ENCODE results near the gene THOC5. TPM values are rescaled to one million over a fixed set of nuclear protein-coding genes. Genes with fewer than 3 reads are reported as not detected.

The THOC5 gene
- total and polyA plus RNA-seq, 3 experiments from 2014 or later: 28.5 to 64.1 (median 62.6) TPM

DNA sequence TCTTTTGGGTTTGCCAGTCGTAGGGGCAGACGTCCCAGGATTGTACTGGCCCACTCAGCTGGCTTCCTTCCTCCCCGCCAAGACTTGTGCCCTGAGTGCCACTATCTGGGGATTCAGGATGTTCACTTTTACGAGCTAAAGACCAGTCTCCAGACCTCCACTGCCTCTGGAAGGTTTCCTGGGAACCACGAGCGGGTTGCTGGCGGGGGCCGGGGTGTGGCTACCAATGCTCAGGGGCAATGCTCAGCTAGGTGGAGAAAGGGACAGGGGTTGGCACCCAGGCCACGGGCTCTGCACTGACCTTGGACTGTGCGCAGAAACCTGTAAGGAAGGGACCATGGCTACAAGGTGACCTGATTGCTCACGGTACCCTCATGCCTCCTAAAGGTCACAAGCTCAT, 71.3 kb downstream of the THOC5 start:
- Histone ChIP-seq H3K9me3 (ENCODE audit: low read length) (no peaks in the 10 kb centered on the region), H3K27me3 (ENCODE audit: insufficient read depth, low read length, poor library complexity, severe bottlenecking) (peaks cover 7% of the 10 kb centered on the region), H3K27ac (ENCODE audit: low read depth, low read length) (no peak overlapping the region), H3K4me1 (ENCODE audit: insufficient read depth, low read length) (no peaks in the 10 kb centered on the region), H3K4me3 (ENCODE audit: low read length) (no peak overlapping the region), H3K36me3 (ENCODE audit: insufficient read depth, low read length) (no peaks in the 10 kb centered on the region)
- DNase-seq: no peak
- H3K36me3 Mint-ChIP-seq: peaks cover 0 to 4% (median 1%) of the 10 kb centered on the region in 3 donors
- H3K27me3 Mint-ChIP-seq: peaks cover 28 to 42% of the 10 kb centered on the region in 2 donors
- no peaks in the 10 kb centered on the region for H3K9me3 Mint-ChIP-seq
- ChIA-PET POLR2A (no interaction called here), CTCF (no interaction called here)
- peak overlapping the region in 2 of 7 donors; percentile 35 to 78 for H3K4me3 Mint-ChIP-seq
- peak overlapping the region in 1 of 8 donors; percentile 78 for H3K27ac Mint-ChIP-seq
- peaks cover 13 to 24% (median 17%) of the 10 kb centered on the region in 3 donors for H3K4me1 Mint-ChIP-seq

DNA sequence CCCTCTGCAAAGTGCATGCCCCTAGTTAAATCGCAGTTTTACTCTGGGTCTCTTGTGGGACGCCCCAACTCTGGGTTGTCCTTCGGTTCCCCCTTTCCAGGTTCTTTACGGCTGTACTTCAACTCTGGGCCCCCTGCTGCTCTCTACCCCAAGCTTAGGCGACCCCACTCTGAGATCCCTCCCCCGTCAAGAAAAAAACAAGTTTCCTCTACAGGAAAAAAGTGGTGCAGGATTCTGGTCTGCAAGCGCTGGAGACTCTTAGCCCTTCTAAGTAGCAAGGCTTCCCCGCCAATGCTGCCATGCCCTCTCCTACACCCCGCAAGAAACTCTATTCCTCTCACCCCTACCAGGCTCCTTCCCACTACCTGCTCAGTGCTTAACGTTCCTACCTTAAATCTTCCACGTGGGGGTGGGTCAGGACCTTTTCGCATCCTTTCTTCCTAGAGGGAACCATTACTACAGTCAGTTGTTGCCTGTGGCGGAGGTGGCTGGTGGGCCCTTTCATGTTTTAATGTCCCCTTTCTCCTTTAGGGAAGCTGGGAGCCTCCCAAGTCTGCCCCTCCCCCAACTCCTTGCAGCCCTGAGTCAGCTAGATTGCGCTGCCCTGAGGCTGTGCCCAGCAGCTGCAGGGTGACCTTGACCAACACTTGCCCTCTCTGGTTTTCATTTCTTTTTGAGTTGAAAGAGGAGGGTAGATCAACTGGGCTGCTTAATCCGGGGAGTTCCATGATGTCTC, 72.1 kb downstream of the THOC5 start:
- ChIA-PET CTCF (interaction anchor here (0.7 kb wide), 1 partner anchor 188 kb away, joined by 3 read pairs; no protein-coding TSS in a partner anchor), POLR2A (interaction anchor here (1.2 kb wide), 1 partner anchor 72 kb away, joined by 3 read pairs; the partner anchor contains the start of gene THOC5)
- no peak for DNase-seq
- Mint-ChIP-seq H3K36me3 (peaks cover 0 to 4% (median 1%) of the 10 kb centered on the region in 3 donors), H3K4me3 (peak overlapping the region in 6 of 7 donors; percentile 55 to 76 (median 68)), H3K27ac (no peak overlapping the region), H3K9me3 (no peaks in the 10 kb centered on the region), H3K27me3 (peaks cover 30 to 45% of the 10 kb centered on the region in 2 donors), H3K4me1 (peaks cover 13 to 24% (median 20%) of the 10 kb centered on the region in 3 donors)
- Histone ChIP-seq H3K4me3 (ENCODE audit: low read length) (no peak overlapping the region), H3K27ac (ENCODE audit: low read depth, low read length) (no peak overlapping the region), H3K9me3 (ENCODE audit: low read length) (no peaks in the 10 kb centered on the region), H3K4me1 (ENCODE audit: insufficient read depth, low read length) (no peaks in the 10 kb centered on the region), H3K36me3 (ENCODE audit: insufficient read depth, low read length) (no peaks in the 10 kb centered on the region), H3K27me3 (ENCODE audit: insufficient read depth, low read length, poor library complexity, severe bottlenecking) (peaks cover 7% of the 10 kb centered on the region)

DNA sequence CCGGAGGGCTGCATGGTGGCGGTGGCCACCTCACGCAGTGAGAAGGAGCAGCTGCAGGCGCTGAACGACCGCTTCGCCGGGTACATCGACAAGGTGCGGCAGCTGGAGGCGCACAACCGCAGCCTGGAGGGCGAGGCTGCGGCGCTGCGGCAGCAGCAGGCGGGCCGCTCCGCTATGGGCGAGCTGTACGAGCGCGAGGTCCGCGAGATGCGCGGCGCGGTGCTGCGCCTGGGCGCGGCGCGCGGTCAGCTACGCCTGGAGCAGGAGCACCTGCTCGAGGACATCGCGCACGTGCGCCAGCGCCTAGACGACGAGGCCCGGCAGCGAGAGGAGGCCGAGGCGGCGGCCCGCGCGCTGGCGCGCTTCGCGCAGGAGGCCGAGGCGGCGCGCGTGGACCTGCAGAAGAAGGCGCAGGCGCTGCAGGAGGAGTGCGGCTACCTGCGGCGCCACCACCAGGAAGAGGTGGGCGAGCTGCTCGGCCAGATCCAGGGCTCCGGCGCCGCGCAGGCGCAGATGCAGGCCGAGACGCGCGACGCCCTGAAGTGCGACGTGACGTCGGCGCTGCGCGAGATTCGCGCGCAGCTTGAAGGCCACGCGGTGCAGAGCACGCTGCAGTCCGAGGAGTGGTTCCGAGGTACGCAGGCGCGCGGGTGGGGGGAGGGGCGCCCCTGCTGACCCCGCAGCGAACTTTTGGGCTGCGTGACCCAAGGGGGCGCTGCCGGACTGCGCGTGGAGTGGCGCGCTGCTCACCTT, 72.9 kb downstream of the THOC5 start:
- Histone ChIP-seq H3K4me1 (ENCODE audit: insufficient read depth, low read length) (no peaks in the 10 kb centered on the region), H3K9me3 (ENCODE audit: low read length) (no peaks in the 10 kb centered on the region), H3K27ac (ENCODE audit: low read depth, low read length) (no peak overlapping the region), H3K27me3 (ENCODE audit: insufficient read depth, low read length, poor library complexity, severe bottlenecking) (peaks cover 7% of the 10 kb centered on the region), H3K36me3 (ENCODE audit: insufficient read depth, low read length) (no peaks in the 10 kb centered on the region), H3K4me3 (ENCODE audit: low read length) (no peak overlapping the region)
- Mint-ChIP-seq H3K27ac (no peak overlapping the region), H3K36me3 (peaks cover 0 to 2% (median 0%) of the 10 kb centered on the region in 3 donors), H3K9me3 (no peaks in the 10 kb centered on the region), H3K4me3 (peak overlapping the region in 4 of 7 donors; percentile 49 to 70 (median 60)), H3K4me1 (peaks cover 13 to 24% (median 20%) of the 10 kb centered on the region in 3 donors), H3K27me3 (peaks cover 33 to 51% of the 10 kb centered on the region in 2 donors)
- CTCF ChIA-PET: interaction anchor here (0.7 kb wide), 1 partner anchor 189 kb away, joined by 3 read pairs; no protein-coding TSS in a partner anchor
- POLR2A ChIA-PET: interaction anchor here (1.2 kb wide), 1 partner anchor 73 kb away, joined by 3 read pairs; the partner anchor contains the start of gene THOC5
- DNase-seq: peak; percentile 12 to 54 (median 31)

DNA sequence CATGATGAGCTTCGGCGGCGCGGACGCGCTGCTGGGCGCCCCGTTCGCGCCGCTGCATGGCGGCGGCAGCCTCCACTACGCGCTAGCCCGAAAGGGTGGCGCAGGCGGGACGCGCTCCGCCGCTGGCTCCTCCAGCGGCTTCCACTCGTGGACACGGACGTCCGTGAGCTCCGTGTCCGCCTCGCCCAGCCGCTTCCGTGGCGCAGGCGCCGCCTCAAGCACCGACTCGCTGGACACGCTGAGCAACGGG, 73.4 kb downstream of the THOC5 start:
- ChIA-PET CTCF (no interaction called here), POLR2A (interaction anchor here (1.2 kb wide), 1 partner anchor 73 kb away, joined by 3 read pairs; the partner anchor contains the start of gene THOC5)
- Histone ChIP-seq H3K27ac (ENCODE audit: low read depth, low read length) (no peak overlapping the region), H3K36me3 (ENCODE audit: insufficient read depth, low read length) (no peaks in the 10 kb centered on the region), H3K27me3 (ENCODE audit: insufficient read depth, low read length, poor library complexity, severe bottlenecking) (peaks cover 7% of the 10 kb centered on the region), H3K4me3 (ENCODE audit: low read length) (no peak overlapping the region), H3K4me1 (ENCODE audit: insufficient read depth, low read length) (no peaks in the 10 kb centered on the region), H3K9me3 (ENCODE audit: low read length) (no peaks in the 10 kb centered on the region)
- no peak for DNase-seq
- Mint-ChIP-seq H3K4me1 (peaks cover 13 to 24% (median 20%) of the 10 kb centered on the region in 3 donors), H3K27me3 (peaks cover 37 to 54% of the 10 kb centered on the region in 2 donors), H3K9me3 (no peaks in the 10 kb centered on the region), H3K4me3 (no peak overlapping the region), H3K27ac (no peak overlapping the region), H3K36me3 (peaks cover 0 to 2% (median 0%) of the 10 kb centered on the region in 3 donors)

DNA sequence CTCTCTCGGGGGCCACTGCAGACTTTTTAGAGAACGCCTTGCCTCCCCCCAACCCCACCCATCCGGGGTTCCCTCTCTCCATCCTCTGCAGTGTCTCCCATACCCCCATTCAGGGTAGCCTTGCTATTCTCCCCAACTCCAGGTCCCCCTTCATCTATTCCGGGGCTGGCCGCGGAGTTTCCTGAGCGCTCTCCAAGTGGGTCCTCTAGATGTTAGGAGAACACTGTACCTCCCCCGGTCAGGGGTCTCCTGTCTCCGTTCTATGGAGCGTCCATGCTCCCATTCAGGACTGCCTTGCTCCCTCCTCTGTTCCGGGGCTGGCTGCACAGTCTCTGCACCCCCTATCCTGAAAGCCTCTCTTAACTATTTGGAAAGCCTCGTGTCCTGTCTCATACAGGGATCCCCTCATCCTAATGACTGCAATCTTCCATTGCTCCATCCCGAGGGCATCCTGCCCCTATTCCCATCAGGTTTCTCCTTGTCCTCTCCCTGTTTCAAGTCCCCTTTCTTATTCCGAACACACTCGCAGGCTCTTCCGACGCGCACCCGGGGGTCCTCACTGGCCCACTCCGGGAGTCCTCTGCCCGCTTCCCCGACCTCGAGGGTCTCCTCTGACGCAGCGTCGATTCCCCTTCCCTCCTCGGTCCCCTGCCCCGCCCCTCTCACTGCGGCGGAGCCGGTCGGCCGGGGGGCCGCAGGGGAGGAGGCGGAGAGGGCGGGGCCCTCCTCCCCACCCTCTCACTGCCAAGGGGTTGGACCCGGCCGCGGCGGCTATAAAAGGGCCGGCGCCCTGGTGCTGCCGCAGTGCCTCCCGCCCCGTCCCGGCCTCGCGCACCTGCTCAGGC, 73.9 kb downstream of the THOC5 start, which contains the start of gene NEFH:
TSS of gene NEFH (plus strand) at position 802 of the 845 bp plus-strand sequence. CDS start 45 bp downstream, outside the sequence.
- CTCF ChIA-PET: interaction anchor here (0.7 kb wide), 1 partner anchor 42 kb away, joined by 4 read pairs; the partner anchor contains the start of gene RFPL1
- H3K27ac ChIP-seq (ENCODE audit: low read depth, low read length): no peak within 1 kb of the TSS
- POLR2A ChIA-PET: no interaction called here
- peaks cover 37 to 57% of the 10 kb centered on the region in 2 donors for H3K27me3 Mint-ChIP-seq
- no peaks in the 10 kb centered on the region for H3K9me3 Mint-ChIP-seq
- no peaks in the 10 kb centered on the region for H3K9me3 ChIP-seq (ENCODE audit: low read length)
- H3K36me3 ChIP-seq (ENCODE audit: insufficient read depth, low read length): no peaks in the 10 kb centered on the region
- H3K4me3 ChIP-seq (ENCODE audit: low read length): no peak within 1 kb of the TSS
- peaks cover 0 to 2% (median 0%) of the 10 kb centered on the region in 3 donors for H3K36me3 Mint-ChIP-seq
- H3K27ac Mint-ChIP-seq: peak within 1 kb of the TSS in 3 of 8 donors; percentile 29 to 48 (median 36)
- H3K4me1 ChIP-seq (ENCODE audit: insufficient read depth, low read length): no peaks in the 10 kb centered on the region
- H3K4me3 Mint-ChIP-seq: peak within 1 kb of the TSS; percentile 54 to 82 (median 66)
- DNase-seq: no peak
- peaks cover 13 to 24% (median 20%) of the 10 kb centered on the region in 3 donors for H3K4me1 Mint-ChIP-seq
- peaks cover 7% of the 10 kb centered on the region for H3K27me3 ChIP-seq (ENCODE audit: insufficient read depth, low read length, poor library complexity, severe bottlenecking)

DNA sequence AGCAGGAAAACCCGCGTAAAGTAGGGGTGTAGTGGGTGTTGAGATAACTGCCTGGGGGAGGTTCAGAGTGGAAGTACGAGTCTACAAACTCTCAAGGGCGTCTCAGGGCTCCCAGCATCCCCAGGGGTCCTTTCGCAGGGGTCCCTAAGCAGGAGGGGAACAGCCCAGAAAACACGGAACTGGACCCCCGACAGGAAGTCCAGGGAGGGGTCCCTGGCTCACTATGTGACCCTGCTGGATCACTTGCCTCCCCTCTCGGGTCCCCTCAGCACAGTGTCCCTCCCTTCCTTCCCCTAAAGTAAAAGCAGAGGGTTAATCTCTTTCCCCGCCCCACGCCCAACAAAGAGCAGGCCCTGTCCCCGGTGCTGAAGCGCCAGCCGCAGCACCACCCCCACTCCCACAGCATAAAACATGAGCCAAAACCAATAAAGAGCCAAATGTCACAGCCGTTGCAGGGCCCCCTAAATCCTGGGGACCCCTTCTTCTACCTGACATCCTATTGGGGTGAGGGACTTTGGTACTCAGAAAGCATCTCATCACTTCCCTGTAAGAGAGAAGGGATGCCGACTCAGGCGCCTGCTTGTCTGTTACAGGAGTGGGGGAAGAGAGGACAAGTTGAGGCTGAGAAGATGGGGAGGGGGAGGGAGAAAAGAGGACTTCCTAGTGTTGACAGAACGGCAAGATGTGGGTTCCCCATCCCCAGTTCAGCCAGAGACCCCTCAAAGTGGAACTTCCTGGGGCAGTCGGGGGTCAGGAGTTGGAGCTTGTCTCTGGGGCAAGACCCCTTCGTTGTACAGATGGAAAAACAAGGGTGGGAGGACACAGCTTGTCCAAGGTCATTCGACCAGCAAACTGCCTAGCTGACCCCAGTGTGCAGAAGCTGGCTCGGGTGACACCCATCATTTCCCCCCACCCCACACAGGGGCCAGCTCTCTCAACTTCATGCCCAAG, 75.0 kb downstream of the THOC5 start:
- Mint-ChIP-seq H3K36me3 (peaks cover 0 to 2% (median 0%) of the 10 kb centered on the region in 3 donors), H3K4me3 (peak overlapping the region in 5 of 7 donors; percentile 19 to 50 (median 34)), H3K27me3 (peaks cover 38 to 58% of the 10 kb centered on the region in 2 donors), H3K4me1 (peaks cover 13 to 24% (median 20%) of the 10 kb centered on the region in 3 donors), H3K9me3 (no peaks in the 10 kb centered on the region), H3K27ac (peak overlapping the region in 1 of 8 donors; percentile 53)
- Histone ChIP-seq H3K4me1 (ENCODE audit: insufficient read depth, low read length) (no peaks in the 10 kb centered on the region), H3K9me3 (ENCODE audit: low read length) (no peaks in the 10 kb centered on the region), H3K27me3 (ENCODE audit: insufficient read depth, low read length, poor library complexity, severe bottlenecking) (peaks cover 7% of the 10 kb centered on the region), H3K4me3 (ENCODE audit: low read length) (no peak overlapping the region), H3K36me3 (ENCODE audit: insufficient read depth, low read length) (no peaks in the 10 kb centered on the region), H3K27ac (ENCODE audit: low read depth, low read length) (no peak overlapping the region)
- DNase-seq: peak in 1 of 5 donors; percentile 20
- ChIA-PET CTCF (interaction anchor here (0.7 kb wide), 1 partner anchor 41 kb away, joined by 4 read pairs; the partner anchor contains the start of gene RFPL1), POLR2A (no interaction called here)
